Stimulated activated CD8-positive, alpha-beta memory T cell treated with anti-CD3 and anti-CD28 coated beads, Interleukin-7, amount 100 ng/mL, for 48 hours (primary cell): ENCODE results near the gene DUSP5.
A peak's percentile ranks its signal among the peaks of the same experiment; 100 is the strongest.
"Not testable (repeated sequence)": the region's sequence is repeated elsewhere in the genome, so short reads cannot be mapped to it uniquely, and the experiment has no call there.

Source experiments
- DNase-seq, 2 donors: peaks; one replicate each; pipeline ENCODE4 v3.0.0-alpha.2; 2020; ENCODE audit warnings: low read depth in 1 of 2; ENCODE audit errors: extremely low read depth in 1 of 2

DUSP5 gene

DNA sequence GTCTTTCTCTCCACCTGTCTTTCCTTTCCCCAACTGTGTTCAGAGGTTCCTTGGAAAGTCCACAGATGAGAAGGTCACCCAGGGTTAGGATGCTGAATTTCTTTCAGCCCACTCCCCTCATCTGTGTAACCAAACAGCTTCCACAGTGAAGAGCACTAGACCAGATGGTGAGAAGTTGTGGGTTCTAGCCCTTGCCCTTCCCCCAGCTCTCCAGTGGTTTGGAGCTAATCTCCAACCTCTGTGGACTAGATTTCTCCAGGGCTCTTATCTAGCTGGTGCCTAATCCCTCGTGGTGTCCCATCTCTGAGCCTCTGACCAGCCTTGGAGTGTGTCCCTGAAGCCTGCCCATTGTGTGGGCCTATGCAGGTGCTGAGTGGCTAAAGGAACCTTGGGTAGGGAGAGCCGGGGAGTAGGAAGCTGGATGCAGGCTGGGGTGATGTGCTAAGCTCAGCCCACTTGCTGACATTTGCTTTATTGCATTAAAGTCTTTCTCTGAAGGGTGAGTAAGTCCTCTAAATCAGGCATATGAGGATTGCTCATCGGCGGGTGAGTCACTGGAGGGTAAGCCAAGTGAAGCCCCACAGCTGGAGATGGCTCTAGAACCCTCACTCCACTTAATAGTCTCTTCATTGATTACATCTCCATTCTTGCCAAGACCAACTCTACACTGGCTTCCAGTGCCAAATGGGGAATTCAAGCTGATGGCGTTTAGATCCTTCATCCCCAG lies 14.9 kb downstream of the DUSP5 start:
- no peak for DNase-seq

DNA sequence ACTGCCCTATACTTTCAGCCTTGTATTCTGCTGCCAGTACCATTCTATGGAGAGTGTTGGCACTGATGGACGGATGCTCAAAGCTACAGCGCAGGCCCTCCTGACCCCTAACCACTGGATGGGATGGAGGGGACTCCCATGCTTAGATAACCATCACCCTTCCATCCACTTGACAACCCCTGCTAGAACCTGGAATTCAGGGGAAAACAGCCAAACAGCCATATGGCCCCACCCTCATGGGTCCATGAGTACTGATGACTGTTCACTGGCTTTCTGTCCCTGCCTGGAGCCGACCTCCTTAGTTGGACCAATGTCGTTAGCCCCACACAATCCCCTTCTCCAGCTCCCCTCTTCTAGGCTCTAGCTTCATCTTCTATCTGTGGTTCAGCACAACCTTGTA lies 16.2 kb downstream of the DUSP5 start:
- no peak for DNase-seq

DNA sequence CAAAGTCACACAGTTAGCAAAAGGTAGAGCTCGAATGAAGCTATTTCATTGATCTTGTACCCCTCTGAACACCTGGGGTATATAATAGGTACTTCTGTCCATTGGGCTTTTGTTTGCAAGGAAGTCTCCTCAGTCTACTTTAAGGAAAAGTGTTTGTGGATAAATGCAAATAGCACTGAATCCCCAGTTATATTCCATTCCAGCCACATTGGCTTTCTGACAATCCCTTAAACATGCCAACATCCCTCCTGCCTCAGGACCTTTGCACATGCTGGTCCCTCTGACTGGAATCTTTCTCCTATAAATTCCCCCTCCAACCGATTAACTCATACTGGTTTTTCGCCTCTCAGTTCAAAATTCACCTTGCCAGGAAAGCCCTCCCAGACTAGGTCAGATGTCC lies 17.1 kb downstream of the DUSP5 start:
- no peak for DNase-seq

DNA sequence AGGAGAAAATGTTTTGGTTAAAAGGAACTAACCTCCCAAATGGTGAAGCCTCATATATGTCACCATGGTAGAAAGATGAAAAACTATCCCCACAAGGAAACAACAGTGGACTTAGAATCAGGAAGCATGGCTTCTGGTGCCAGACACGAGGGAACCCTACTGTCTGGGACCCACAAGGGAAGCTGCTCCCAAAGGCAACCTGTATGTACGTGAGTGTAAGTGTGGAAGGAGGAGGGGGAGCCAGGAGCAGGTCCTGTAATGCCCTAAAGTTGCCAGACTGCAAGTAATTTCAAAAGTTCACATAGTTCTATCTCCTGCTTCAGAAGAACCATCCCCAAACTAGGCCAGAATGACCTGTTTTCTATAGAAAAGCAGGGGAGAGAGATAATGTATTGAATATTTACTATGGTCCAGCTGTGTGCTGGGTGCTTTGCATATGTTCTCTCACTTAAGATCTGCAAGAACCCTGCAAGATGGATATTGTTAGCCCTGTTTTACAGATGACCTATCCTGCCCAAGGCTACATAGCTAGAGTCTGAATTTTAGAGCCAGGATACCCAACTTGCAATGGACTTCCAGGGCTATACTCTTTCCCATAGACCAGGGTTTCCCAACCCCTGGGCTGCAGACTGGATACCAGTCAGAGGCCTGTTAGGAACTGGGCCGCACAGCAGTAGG lies 19.2 kb downstream of the DUSP5 start:
- no peak for DNase-seq

DNA sequence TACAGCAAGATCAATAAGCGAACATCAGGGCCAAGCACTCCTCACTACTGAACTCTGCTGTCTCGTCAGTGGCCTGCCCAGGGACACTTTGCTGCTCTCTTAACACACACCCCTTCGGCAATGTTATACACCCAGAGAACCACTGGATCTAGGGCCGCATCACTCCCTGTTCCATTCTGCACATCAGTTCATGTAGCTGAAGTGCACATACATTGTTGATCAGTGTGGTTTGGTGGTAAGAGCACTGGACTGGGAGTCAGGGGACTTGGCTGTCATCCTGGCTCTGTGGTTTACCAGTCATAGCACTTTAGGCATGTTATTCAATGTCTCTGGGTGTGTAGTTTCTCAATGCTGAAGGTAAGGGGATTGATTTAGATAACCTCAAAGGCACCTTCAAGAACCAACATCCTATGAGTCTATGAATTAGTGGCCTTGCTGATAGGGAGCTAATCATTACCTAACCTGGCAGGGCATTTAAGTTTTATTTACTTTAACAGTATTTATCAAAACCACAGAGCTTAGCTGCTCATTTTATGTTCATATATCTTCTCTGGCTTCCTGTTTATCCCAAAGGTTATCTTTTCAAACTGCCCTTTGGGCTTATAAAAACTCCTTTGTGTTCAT lies 24.8 kb downstream of the DUSP5 start:
- no peak for DNase-seq

GRCh38 chr10:110523736-110524135 lies 26.0 kb downstream of the DUSP5 start:
- no peak for DNase-seq

GRCh38 chr10:110524179-110524858 lies 26.6 kb downstream of the DUSP5 start:
- no peak for DNase-seq

DNA sequence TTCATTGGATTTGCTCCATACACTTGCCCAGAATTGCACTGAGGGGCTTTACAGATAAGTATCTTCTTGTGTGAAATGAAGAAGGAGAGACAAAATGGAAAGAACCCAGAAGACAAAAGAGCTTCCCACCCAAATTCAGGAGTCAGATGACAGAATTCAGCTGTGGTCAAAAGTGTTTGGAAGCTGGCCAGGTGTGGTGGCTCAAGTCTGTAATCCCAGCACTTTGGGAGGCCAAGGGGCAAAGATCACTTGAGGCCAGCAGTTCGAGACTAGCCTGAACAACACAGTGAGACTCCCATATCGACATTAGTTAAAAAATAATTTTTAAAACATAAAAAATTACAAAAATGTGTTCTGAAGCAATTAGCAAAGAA lies 27.1 kb downstream of the DUSP5 start:
- DNase-seq: no peak

DNA sequence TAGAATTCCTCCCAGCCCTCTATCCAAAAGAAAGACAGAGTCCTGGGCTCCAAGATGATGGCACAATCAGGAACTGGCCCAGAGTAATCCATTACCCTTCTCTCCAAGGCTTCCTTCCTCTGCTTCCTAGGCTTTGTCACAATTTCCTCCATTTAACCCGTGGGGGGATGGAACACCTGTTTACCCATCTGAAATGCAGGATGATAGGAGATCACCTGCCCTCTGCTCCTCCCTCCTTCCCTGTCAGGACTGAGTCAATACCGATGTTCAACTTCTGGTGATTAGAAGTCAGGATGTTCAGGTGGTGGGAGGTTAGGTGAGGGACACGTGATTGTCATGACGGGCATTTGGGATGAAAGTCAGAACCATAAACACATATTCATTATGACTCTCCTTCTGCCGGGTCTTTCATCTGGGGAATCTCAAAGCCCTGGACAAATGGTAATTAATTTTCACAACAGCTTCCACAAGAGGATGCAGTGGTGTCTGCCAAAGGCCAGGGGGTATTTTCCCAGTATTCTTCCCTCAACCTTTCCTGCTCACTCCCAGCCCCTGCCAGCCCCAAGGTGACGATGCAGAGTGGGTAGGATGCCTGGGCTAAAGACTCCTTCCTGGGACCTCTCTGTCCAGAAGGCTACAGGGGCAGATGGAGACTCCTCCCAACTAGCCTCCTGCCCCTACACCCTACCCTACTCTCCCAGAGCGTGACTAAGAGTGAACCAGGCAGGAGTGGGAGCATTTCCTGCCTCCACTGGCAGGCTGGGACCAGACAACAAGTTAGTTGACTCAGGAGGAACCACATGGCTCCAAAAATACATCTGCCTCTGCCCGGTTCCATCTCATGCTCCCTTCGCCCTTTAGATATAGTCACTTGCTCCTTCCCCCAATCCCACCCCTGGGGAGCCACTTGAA lies 27.9 kb downstream of the DUSP5 start:
- DNase-seq: no peak

DNA sequence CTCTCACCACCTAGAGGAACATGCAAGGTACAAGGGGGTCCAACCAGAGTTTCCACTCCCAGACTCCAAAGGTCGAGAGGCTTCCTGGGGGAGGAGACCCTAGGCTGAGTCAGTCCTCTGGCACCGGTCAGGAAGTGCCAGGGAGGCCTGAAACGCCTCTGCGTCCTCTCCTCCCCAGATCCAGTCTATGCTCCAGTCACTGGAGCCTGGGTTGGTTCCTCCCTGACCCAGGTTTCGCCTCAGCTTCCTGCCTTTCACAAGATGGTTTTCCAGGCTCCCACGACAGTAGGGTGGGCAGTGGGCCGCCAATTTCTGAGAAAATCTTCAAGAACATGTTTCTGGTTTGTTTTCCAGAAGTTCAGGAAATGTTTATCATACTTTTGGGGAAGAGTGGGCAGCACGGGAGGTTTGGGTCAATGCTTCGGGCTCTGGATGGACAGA lies 30.0 kb downstream of the DUSP5 start:
- no peak for DNase-seq

- no peak for DNase-seq
Measured at GRCh38 chr10:110528224-110528996, 30.7 kb downstream of the DUSP5 start.

GRCh38 chr10:110528997-110529524 lies 31.4 kb downstream of the DUSP5 start:
- peak in 1 of 2 donors; percentile 43 for DNase-seq

DNA sequence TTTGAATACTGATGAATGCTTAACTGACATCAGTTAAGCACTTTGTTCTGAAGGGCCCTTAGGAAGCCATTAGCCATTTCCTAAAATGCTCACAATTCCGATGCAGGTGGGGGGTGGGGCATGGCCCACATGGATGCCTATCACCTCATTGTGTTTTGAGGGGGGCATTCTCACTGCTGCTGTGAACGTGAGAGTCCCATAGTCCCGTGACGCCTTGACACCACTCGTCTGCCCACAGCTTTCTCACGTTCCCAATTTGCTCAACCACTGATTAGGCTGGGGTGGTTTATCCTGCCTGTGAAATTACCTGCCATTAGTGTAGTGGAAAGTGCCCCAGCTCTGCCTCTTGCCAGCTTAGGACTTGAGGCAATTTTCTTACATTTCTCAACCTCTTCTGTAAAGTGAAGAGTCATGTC lies 31.9 kb downstream of the DUSP5 start:
- DNase-seq: no peak

- DNase-seq: no peak
Measured at GRCh38 chr10:110530131-110530831, 32.6 kb downstream of the DUSP5 start.

- DNase-seq: no peak
Measured at GRCh38 chr10:110531687-110532086, 34.0 kb downstream of the DUSP5 start.

- not testable (repeated sequence) for DNase-seq
Measured at GRCh38 chr10:110532628-110533027, 34.9 kb downstream of the DUSP5 start.

DNA sequence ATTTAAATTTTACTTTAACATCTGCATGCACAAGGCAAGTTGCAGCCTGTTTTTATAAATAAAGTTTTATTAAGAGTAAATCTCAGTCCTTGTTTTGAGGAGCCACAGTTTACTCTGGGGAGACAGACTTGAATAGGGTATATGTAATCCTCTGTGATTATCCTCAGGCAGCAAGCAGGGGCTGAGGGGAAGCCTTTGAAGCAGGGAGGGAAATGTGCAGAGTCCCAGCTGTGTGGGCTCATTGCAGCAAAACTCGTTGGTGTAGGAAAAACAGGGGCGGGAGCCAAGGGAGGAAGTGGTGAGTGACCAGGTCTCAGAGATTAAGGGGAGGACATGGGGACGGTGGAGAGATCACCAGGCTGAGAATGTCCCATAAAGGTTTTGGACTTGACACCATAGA lies 35.4 kb downstream of the DUSP5 start:
- DNase-seq: no peak

- no peak for DNase-seq
Measured at GRCh38 chr10:110534571-110534970, 36.9 kb downstream of the DUSP5 start.
